22Rv1 (cell line): ENCODE measurements around the gene GLP2R.

Experiments
- H3K27ac ChIP-seq: fragments of 450-650 bp; 2 replicates; pipeline ENCODE4 v1.5.1; 2017
- ZFX ChIP-seq: fragments of 450-650 bp; IDR thresholded peaks from 2 replicates; pipeline ENCODE4 v1.6.1; 2017; ENCODE audit warnings: antibody characterized with exemption, borderline replicate concordance
- TF ChIP-seq, protein P1 (sequence below): fragments of 450-650 bp; IDR thresholded peaks from 2 replicates; pipeline ENCODE4 v1.5.1; 2017; ENCODE audit warnings: mild to moderate bottlenecking

Gene GLP2R

DNA sequence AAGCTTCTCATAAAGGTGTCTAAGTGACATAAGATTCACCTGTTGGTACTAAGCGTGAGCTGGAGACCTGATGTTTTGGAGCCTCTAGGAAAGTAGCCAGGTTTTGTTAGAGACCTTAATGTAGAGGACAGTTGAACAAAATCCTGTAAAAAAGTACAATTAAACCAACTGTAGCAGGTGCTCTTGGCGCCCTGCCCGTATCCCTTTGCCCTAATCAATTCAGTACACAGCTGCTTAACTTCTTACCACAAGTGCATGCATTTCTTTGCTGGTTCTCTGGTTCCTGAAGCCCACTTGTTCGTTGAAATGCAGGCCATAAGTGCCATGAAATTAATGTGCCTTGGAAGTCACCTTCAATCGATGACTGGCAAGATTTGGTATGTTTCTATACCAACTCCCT is 24.4 kb downstream of the GLP2R start:
- no peak overlapping the region for H3K27ac ChIP-seq
- TF ChIP-seq ZFX = no peak
- TF ChIP-seq, protein P1, sequence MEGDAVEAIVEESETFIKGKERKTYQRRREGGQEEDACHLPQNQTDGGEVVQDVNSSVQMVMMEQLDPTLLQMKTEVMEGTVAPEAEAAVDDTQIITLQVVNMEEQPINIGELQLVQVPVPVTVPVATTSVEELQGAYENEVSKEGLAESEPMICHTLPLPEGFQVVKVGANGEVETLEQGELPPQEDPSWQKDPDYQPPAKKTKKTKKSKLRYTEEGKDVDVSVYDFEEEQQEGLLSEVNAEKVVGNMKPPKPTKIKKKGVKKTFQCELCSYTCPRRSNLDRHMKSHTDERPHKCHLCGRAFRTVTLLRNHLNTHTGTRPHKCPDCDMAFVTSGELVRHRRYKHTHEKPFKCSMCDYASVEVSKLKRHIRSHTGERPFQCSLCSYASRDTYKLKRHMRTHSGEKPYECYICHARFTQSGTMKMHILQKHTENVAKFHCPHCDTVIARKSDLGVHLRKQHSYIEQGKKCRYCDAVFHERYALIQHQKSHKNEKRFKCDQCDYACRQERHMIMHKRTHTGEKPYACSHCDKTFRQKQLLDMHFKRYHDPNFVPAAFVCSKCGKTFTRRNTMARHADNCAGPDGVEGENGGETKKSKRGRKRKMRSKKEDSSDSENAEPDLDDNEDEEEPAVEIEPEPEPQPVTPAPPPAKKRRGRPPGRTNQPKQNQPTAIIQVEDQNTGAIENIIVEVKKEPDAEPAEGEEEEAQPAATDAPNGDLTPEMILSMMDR = no peak

DNA sequence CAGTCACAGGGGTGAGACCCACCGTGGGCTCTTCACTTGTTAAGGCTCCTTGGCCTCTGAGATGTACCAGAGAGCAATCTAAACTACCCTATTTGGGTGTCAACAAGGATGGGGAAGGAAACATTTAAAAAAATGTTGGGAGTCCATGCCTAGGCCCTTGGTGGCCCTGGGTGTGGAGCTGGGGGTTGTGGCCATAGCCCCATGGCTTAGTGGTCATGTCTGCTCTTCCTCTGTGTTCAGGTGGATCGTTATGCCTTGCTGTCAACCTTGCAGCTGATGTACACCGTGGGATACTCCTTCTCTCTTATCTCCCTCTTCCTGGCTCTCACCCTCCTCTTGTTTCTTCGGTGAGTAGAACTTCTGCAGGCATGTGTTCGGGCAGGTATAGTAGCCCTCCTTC is 28.5 kb downstream of the GLP2R start:
- TF ChIP-seq, protein P1 = no peak
- no peak overlapping the region for H3K27ac ChIP-seq

DNA sequence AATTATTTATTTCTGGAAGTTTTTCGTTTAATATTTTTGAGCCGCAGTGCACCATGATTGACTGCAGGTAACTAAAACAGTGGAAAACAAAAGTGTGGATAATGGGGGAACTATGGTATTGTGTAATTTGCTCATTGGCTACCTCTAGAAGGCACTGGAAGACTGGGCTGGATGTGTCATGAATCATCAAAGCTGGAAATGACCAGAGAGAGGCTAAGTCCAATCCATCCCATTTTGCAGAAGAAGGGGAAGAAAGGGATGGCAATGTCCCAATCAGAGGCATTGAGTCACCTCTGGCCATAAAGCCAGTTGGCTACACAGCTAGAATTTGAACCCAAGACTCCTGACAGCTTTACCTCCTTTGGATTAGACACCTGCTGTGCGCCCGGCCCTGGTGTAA is 29.3 kb downstream of the GLP2R start:
- H3K27ac ChIP-seq = no peak overlapping the region
- no peak for TF ChIP-seq ZFX
- TF ChIP-seq, protein P1 = no peak

DNA sequence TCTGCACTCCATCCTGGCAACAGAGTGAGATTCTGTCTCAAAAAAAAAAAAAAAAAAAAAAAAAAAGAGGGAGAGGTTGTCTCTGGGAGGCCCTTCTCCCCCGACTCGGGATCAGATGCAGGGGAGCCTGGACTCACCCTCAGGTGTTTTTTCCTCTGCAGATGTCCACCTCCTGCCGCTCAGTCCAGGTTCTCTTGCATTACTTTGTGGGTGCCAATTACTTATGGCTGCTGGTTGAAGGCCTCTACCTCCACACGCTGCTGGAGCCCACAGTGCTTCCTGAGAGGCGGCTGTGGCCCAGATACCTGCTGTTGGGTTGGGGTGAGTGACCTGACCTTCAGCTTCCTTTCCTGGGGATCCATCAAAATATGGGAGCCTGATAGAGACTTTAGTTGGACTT is 34.1 kb downstream of the GLP2R start:
- TF ChIP-seq, protein P1 = no peak
- TF ChIP-seq ZFX = no peak
- no peak overlapping the region for H3K27ac ChIP-seq

DNA sequence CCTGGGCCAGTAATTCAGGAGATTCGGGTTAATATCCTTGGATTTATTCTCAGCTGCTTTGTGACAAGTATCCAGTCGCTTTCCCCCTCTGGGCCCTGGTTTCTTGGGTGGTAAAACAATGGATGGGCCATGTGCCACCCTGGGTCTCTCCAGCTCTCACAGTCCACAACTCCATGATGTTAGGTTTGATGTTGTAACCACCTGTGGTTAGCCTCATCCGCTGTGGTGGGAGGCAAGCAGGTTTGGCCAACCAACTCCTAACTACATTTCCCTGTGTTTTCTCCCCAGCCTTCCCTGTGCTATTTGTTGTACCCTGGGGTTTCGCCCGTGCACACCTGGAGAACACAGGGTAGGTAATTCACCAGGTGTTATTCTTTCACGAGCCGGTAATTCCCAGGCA is 35.1 kb downstream of the GLP2R start:
- TF ChIP-seq ZFX = no peak
- TF ChIP-seq, protein P1 = no peak

DNA sequence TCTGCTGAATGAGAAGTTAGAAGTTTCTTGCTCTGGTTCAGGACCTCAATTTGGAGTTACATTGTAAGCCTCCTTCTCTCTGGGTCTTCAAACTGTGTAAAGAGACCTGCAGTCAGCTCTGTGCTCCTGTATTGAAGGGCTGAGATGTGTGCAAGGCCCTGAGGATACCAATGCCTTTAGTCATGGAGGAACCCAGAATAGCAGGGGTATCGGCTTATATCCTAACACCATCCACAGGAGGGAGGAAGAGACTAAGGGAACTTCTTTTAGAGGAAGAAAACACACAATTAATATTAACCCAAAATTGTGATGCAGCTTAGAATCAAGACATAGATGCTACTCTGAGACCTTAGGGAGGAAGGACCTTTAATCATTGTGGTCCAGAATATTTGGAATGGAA is 36.5 kb downstream of the GLP2R start:
- no peak for TF ChIP-seq ZFX
- TF ChIP-seq, protein P1 = no peak
- no peak overlapping the region for H3K27ac ChIP-seq

More for the DNA sequence above, 35.1 kb downstream of the GLP2R start:
- H3K27ac ChIP-seq = no peak overlapping the region

DNA sequence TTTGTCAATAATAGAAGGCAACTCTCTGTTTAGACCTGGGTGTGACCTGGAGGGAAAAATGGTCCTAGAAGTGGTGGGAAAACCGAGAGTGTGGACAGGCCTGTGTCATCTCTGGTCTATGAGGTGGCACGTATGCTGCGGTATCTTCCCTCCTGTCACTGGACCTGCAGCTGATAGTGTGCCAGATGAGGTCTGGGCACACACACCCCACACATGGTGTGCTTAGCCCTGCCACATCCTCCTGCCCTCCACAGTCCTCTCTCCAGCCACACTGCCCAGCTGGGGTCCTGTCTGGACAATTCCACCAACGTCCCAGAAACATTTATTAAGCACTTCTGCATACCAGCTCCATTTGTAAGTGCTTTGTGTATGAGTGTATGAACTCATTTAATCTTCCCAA is 37.2 kb downstream of the GLP2R start:
- no peak overlapping the region for H3K27ac ChIP-seq
- TF ChIP-seq, protein P1 = no peak
- TF ChIP-seq ZFX = no peak
